NOMO-1 treated with dmso at 0.1 percent for 144 hours (cell line): Measurements from ENCODE around the gene SLC43A2.

Experiments
- DNase-seq: peaks from one replicate; lab custom pipeline; 2025; ENCODE audit not compliant: unreplicated experiment; lab: John Stamatoyannopoulos, UW

Gene SLC43A2

GRCh38 chr17:1623057-1623630 is 5.5 kb downstream of the SLC43A2 start:
- DNase-seq: no peak

- DNase-seq: no peak
Observed at GRCh38 chr17:1621273-1621954, 7.2 kb downstream of the SLC43A2 start.

DNA sequence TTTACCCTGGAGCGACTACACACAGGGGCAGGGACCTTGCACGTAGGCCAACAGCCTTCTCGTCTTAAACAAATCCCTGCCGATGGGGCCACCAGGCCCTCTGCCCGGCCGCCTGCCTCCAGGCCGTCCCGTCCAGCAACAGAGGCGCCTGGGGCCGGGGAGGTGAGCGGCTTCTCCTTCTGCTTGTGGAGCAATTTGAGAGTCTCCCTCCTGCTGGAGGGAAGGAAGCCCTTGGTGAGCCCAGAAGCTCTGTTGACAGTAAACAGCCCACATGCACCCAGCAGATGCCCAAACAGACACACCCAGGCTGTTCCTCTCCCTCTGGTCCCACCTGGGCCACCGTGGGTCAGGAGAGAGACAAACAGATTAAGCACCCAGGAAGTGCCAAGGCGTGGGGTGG is 8.1 kb downstream of the SLC43A2 start:
- no peak for DNase-seq

DNA sequence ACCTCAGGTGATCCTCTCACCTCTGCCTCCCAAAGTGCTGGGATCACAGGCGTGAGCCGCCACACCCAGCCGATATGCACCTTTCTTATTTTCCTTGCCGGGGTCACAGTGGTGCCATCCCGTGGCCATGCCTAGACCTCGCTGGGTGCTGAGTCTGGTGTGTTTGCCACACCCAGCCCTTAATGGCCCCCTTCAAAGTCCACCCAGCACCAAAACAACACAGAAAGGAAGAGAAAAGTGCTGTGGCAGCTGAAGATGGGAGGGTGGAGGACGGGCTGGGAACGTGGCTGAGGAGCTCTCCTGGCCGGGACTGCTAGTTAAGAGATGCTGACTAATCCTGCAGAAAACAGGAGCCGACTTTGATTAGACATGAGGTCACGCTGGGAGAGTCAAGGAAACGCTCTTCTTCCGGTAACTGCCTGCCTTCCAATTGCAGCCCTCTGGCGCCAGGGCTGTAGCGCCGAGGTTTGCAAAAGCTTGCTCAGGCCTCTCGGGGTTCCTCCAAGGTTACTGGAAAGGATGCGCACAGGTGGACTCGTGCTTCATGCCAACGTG is 10.9 kb downstream of the SLC43A2 start:
- peak; percentile 39 for DNase-seq

DNA sequence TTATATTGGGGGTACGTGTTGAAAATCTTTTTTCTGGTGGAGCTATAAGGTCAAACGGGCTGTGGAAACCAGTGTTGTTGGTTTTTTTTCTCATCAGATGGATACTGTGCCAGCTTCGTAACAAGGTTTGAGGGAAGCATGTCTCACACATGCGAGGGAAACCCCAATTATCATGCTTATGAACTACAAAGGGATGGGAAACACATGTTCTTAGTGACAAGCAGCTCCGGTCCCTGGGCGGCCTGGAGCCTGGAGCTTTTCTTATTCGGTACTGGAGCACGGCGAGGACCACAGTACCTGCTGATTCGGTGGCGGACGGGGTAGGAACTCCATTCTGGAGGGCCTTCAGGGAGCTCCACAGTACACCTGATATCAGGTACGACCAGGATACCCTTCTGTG is 12.5 kb downstream of the SLC43A2 start:
- no peak for DNase-seq

GRCh38 chr17:1612400-1612799 is 16.2 kb downstream of the SLC43A2 start:
- DNase-seq: no peak

DNA sequence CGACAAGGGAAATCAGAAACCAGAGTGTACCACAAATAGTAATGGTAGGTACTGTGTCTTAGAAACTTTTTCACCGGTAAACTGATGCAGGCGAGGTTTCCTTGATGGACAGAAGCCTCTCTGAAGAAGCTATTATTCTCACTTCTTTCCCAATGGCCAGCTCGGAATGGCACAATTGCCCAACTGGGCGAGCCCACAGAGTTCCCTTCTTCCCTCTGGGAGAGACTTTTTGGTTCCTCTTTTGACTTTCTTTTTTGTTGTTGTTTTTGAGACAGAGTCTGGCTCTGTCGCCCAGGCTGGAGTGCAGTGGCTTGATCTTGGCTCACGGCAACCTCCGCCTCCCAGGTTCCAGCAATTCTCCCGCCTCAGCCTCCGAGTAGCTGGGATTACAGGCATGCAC is 16.9 kb downstream of the SLC43A2 start:
- peak; percentile 10 for DNase-seq

GRCh38 chr17:1608676-1609075 is 20.0 kb downstream of the SLC43A2 start:
- DNase-seq: no peak

GRCh38 chr17:1607971-1608320 is 20.7 kb downstream of the SLC43A2 start:
- DNase-seq: no peak

- no peak for DNase-seq
Observed at GRCh38 chr17:1606352-1606985, 22.2 kb downstream of the SLC43A2 start.

DNA sequence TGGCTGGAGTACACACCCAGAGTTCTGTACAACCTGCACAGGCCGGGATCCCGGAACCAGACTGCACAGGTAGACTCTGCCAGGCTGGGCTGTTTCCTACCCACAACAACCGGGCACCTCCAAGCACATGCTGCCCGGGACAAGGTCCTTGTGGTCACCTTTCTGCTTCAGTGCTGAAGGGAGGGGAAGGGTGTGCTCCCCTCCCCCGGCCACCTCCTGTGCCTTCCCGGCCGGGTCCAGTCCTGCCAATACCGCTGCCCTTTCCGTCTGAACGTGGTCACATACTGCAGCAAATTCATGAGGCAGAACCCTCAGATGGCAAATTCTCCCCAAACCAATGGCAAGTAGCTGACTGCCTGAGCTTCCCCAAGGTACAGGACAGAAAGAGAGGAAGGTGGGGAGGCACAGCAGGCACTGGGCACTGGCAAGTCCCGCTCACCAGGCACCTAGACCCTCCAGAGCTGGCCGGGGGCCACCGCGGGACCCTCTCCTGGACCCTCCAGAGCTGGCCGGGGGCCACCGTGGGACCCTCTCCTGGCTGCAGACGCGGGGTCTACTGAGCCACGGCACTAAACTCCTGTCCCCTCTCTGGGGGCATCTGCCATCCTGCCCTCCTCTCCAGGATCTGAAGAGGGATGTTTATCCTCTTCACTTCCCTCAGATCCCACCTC is 22.8 kb downstream of the SLC43A2 start:
- DNase-seq: no peak

DNA sequence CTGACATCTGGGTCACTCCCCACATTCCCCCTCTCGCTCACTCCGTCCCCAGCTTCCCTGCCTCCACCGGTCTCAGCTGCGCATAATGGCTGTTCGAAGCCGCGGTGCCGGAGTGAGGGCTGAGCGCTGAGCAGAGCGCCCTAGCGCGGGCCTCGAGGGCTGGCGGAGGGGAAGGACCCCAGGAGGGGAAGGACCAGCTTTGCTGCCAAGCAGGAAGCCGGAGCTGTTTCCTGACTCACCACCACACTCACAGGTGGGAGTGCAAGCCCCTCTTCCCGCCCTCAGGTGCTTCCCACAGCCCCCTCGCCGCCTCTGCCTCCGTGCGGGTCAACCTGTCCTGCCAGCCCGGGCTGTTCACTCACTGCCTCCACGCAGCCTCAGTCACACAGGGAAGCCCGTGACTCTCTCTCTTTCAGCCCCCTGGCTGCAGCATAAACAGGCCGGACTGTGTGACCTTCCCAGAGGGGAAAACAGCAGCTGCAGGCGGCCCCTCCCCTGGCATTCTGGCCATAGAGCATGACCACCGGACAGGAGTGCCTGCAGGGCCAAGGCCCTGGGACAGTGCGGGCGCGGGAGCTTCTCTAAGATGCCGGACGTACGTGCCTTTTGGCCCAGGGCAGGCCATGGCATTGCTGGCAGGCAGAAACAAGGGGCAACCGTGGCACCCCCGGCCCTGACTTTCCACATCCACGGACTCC is 23.7 kb downstream of the SLC43A2 start:
- no peak for DNase-seq

DNA sequence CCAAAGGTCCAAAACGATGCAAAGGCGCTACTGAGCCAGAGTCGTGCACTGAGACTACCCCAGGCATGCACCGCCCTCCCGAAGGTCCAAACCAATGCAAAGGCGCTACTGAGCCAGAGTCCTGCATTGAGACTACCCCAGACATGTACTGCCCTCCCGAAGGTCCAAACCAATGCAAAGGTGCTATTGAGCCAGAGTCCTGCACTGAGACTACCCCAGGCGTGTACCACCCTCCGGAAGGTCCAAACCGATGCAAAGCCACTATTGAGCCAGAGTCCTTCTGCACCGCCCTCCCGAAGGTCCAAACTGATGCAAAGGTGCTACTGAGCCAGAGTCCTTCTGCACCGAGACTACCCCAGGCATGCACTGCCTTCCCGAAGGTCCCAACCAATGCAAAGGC is 27.1 kb downstream of the SLC43A2 start:
- no peak for DNase-seq

DNA sequence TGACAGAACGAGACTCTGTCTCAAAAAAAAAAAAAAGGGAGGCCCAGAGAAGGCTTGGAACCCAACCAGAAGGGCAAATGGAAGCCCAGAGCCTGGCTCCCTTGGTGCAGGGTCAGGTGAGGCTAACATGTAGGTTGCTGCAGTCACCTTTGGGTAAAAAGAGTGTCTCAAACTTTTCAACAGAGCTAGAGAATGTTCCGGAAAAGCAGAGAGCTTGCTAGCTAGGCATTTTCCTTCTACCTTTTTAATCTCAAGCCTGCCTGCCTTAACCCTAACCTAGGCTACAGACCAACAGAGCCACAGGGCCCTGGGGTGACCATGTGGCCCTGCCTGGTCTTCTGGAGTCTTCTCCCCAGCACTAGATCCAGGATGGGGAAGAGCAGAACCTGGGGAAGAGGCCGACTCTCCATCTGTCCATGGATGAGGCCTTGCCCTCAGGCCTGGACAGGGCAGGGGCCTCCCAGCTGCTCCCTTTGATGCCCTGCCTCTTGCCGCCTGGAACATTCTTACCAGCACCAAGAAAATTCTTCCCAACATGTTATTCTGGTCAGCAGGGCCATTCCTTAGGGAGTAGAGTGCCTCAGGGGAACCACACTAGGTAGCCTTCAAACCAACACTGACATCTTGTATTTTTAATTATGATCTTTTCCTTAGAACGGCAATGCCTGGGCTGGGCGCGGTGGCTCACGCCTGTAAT is 30.1 kb downstream of the SLC43A2 start:
- no peak for DNase-seq

- no peak for DNase-seq
Observed at GRCh38 chr17:1597861-1598342, 30.7 kb downstream of the SLC43A2 start.

DNA sequence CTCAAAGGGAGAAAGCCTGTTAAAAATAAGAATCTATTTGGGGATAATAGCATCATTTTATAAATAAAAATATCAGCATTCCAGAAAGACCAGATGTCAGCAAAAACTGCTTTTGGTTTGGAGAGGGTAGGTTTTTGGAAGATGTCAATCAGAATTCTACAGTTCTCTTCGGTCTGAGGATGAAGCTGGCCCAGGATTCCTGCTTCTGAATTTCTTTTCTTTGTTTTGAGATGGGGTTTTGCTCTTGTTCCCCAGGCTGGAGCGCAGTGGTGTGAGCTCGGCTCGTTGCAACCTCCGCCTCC is 35.1 kb downstream of the SLC43A2 start:
- no peak for DNase-seq

- no peak for DNase-seq
Observed at GRCh38 chr17:1592751-1593629, 35.6 kb downstream of the SLC43A2 start.

DNA sequence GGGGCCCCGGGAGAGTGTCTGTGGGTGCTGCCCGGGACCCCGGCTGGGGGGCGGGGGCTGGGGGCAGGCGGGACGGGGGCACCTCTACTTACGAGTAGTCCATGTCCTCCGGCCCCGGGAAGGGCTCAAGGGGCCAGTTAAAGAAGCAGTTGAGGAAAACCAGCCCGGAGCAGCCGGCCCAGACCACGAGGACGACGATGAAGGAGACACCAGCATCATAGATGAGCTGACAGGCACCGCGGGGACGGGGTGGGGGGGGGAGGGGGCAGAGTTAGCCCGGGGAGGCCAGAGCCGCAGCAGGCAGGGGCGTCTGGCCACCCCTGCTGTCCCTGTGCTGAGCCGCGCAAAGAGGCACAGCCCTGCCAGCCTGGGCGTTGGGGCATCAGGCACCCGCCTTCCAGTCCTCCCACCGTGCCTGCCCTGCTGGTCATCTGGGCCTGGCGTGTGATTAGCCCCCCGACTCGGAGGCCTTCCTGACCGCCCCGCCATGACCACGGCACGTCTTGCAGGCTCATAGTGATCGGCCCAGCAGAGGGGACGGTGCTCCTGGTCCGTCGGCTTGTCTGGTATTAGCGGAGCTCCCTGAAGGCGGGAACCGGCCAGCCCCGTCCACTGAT is 37.1 kb downstream of the SLC43A2 start:
- DNase-seq: no peak

DNA sequence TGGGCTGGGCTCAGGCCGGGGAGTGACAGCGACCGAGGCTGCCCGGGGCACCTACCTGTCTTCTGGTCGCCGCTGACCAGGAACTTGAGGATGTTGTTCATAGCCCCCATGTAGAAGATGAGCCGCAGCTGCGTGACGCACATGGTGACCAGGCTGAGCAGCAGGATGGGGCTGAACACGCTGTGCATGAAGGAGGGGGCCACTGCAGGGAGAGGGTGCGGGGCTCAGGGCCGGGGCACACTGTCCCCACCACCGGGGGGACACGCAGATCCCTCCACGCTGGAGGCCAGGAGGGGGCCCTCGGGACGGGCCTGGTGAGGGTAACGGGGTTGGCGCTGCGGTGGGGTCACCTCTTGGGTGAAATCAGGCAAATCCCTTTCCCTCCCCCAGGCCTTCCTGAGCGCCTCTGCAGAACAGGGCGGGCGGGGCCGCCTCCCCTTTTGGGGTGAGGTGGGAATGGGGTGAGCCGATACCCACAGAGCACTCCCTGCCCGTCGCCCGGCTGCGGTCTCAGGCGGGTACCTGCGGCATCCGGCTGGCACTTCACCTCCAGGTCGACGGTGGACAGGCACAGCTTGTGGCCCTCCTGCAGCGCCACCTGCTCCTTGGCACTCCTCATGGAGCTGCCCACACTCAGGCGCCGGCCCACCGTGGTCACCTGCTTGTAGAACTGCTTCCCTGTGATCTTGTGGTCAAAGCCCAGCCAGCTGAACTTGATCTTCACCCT is 37.7 kb downstream of the SLC43A2 start:
- DNase-seq: no peak
